K562 (cell line): ENCODE results near the gene ZNF81. TPM values are rescaled to one million over a fixed set of nuclear protein-coding genes. Genes with fewer than 3 reads are reported as not detected.

Experiments used
- FOXP4 ChIP-seq: sonication (generic); formaldehyde crosslinking; IDR thresholded peaks from 2 replicates; pipeline ENCODE4 v1.8.0; 2022; ENCODE audit warnings: mild to moderate bottlenecking, missing genetic modification reagents, borderline replicate concordance
- HOXB6 ChIP-seq: fragments of 250-450 bp; sonication (Bioruptor Pico); IDR thresholded peaks from 2 replicates; pipeline ENCODE4 v1.5.1; 2022; ENCODE audit warnings: mild to moderate bottlenecking, borderline replicate concordance
- MAFK ChIP-seq: IDR thresholded peaks from 2 replicates; pipeline ENCODE4 v1.6.1; 2011; ENCODE audit warnings: low read length, improper control_type of control experiment
- MGA ChIP-seq: fragments of 450-650 bp; IDR thresholded peaks from 2 replicates; pipeline ENCODE4 v1.6.1; 2016; ENCODE audit warnings: mild to moderate bottlenecking, moderate library complexity
- POLR2AphosphoS2 ChIP-seq: IDR thresholded peaks from 2 replicates; pipeline ENCODE4 v1.6.1; 2012; ENCODE audit warnings: low read length, improper control_type of control experiment
- PRMT5 ChIP-seq: sonication (generic); formaldehyde crosslinking; IDR thresholded peaks from 2 replicates; pipeline ENCODE4 v1.5.0; 2020; ENCODE audit warnings: missing genetic modification reagents
- THAP7 ChIP-seq: fragments of 250-450 bp; sonication (Bioruptor Pico); IDR thresholded peaks from 2 replicates; pipeline ENCODE4 v1.5.0; 2021
- XRCC4 ChIP-seq: IDR thresholded peaks from one replicate; pipeline ENCODE4 v1.6.1; 2011; ENCODE audit not compliant: insufficient read depth, insufficient read length; ENCODE audit errors: extremely low read depth
- polyA plus RNA-seq, 8 experiments: library from polyadenylated mRNA; depleted of rRNA in 4 of 8; stranded (reverse) in 5 of 8; unstranded in 3 of 8; fragments of >200 nt; fragmentation: Nextera tagmentation in 2 of 8; fragmentation: Illumina TruSeq in 1 of 8; extraction: Ambion mirVana in 2 of 8; extraction: Trizol in 1 of 8; gene quantifications; 2 replicates each; pipeline versions ENCODE4 v1.2.1 to v1.2.3, GENCODE V29; 2011 to 2014; ENCODE audit warnings: inconsistent platforms in 1 of 8, missing spikeins in 1 of 8
- total RNA-seq, 7 experiments: library from RNA; depleted of rRNA in 6 of 7; stranded (reverse); fragments of >200 nt in 6 of 7; fragmentation: Illumina TruSeq in 2 of 7; extraction: Trizol in 2 of 7; gene quantifications; 2 replicates each; pipeline versions ENCODE4 v1.2.1 to v1.2.3, GENCODE V29; 2011 to 2021; ENCODE audit warnings: low replicate concordance in 1 of 7

Gene ZNF81
- total and polyA plus RNA-seq, 9 of the 15 experiments (the other 6 are each of a cell fraction or from before 2014, with no cell fraction given): 2.4 to 9.6 (median 4.9) TPM

GRCh38 chrX:47844117-47844516 lies 7.4 kb downstream of the ZNF81 start (continued):
- TF ChIP-seq MGA (no peak), PRMT5 (CRISPR knock-in tag) (no peak), HOXB6 (CRISPR knock-in tag) (no peak), FOXP4 (CRISPR knock-in tag) (no peak), XRCC4 (no peak), THAP7 (CRISPR knock-in tag) (no peak), MAFK (no peak), POLR2AphosphoS2 (no peak)
- TF ChIP-seq, all 486 proteins: peak for 0
